AG04449 (cell line): ENCODE measurements around the gene CHPF.
A peak's percentile ranks its signal among the peaks of the same experiment; 100 is the strongest.

Experiments
- CTCF ChIA-PET: fragments of 350-600 bp; formaldehyde crosslinking; extraction: SDS; loops from one replicate; lab custom pipeline; 2021; ENCODE audit warnings: antibody characterized with exemption; lab: Yijun Ruan, JAX
- POLR2A ChIA-PET: fragments of 400-600, 350-600 bp; formaldehyde crosslinking; extraction: SDS; loops from one replicate; lab custom pipeline; 2020; ENCODE audit warnings: antibody characterized with exemption, inconsistent platforms; lab: Yijun Ruan, JAX
- DNase-seq: peaks from one replicate; pipeline ENCODE4 v3.0.0-alpha.2; 2010; ENCODE audit warnings: low read depth, low spot score
- H3K4me3 ChIP-seq: 2 replicates; pipeline ENCODE4 v1.5.1; 2011; ENCODE audit warnings: low read depth, mild to moderate bottlenecking, control low read depth, low read length
- TF ChIP-seq, protein P1 (sequence below): IDR thresholded peaks from one replicate; pipeline ENCODE4 v1.5.1; 2011; ENCODE audit warnings: mild to moderate bottlenecking, moderate library complexity, low read length, control low read depth, inconsistent platforms; ENCODE audit not compliant: insufficient read depth; ENCODE audit errors: missing control alignments

The CHPF gene

DNA sequence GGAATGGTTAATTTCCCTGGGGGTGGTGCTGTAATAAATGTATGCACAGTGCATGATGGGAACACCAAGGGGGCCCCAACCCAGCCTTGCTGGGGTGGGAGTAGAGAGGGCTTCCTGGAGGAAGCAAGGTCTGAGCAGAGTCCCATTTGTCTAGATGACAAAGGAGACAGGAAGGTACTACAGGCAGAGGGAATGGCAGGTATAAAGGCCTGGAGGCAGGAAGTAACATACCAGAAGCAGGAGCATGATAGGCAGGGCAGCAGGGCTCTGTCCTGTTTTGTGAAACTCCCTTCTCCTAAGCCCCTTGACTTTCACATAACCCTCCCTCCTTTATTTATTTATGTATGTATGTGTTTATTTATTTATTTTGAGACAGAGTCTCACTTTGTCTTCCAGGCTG lies 41.0 kb downstream of the CHPF start:
- DNase-seq, result no peak
- TF ChIP-seq, protein P1, sequence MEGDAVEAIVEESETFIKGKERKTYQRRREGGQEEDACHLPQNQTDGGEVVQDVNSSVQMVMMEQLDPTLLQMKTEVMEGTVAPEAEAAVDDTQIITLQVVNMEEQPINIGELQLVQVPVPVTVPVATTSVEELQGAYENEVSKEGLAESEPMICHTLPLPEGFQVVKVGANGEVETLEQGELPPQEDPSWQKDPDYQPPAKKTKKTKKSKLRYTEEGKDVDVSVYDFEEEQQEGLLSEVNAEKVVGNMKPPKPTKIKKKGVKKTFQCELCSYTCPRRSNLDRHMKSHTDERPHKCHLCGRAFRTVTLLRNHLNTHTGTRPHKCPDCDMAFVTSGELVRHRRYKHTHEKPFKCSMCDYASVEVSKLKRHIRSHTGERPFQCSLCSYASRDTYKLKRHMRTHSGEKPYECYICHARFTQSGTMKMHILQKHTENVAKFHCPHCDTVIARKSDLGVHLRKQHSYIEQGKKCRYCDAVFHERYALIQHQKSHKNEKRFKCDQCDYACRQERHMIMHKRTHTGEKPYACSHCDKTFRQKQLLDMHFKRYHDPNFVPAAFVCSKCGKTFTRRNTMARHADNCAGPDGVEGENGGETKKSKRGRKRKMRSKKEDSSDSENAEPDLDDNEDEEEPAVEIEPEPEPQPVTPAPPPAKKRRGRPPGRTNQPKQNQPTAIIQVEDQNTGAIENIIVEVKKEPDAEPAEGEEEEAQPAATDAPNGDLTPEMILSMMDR, result no peak
- no peak overlapping the region for H3K4me3 ChIP-seq
- ChIA-PET POLR2A (no interaction called here), CTCF (interaction anchor here (1.6 to 39.0 kb wide), 4 partner anchors 8 to 100 kb away, joined by 6 to 1084 read pairs (median 149); partner anchors contain the start of gene ASIC4)

DNA sequence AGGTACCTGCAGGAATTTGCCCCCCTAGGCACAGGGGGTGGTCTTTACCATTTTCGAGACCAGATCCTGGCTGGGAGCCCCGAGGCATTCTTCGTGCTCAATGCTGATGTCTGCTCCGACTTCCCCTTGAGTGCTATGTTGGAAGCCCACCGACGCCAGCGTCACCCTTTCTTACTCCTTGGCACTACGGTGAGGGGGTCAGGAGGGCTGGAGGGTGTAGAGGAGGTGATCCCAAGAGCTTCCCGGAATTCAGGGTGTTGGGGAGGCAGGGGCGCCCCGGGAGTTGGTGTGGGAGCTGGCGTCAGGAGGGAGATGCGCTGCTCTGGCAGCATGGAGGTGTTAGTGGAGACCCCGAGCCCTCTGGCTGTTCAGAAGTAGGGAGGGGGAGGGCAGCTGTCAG lies 41.8 kb downstream of the CHPF start:
- POLR2A ChIA-PET, result no interaction called here
- no peak overlapping the region for H3K4me3 ChIP-seq
- CTCF ChIA-PET, result interaction anchor here (1.0 to 39.0 kb wide), 5 partner anchors 8 to 99 kb away, joined by 4 to 1084 read pairs (median 134); partner anchors contain the start of gene ASIC4
- TF ChIP-seq, protein P1, result no peak
- no peak for DNase-seq

- TF ChIP-seq, protein P1, result peak; percentile 44
- ChIA-PET CTCF (interaction anchor here (0.7 to 39.0 kb wide), 13 partner anchors 9 to 142 kb away, joined by 3 to 1084 read pairs (median 4); partner anchors contain the start of genes ASIC4 and DNPEP), POLR2A (interaction anchor here (0.7 to 3.8 kb wide), 3 partner anchors 9 to 54 kb away, joined by 3 to 28 read pairs (median 22); no protein-coding TSS in a partner anchor)
- DNase-seq, result no peak
- peak overlapping the region; percentile 75 for H3K4me3 ChIP-seq
Observed at GRCh38 chr2:219500135-219500534, 43.5 kb downstream of the CHPF start.

GRCh38 chr2:219499555-219499954 lies 44.1 kb downstream of the CHPF start:
- POLR2A ChIA-PET, result interaction anchor here (0.7 to 3.8 kb wide), 3 partner anchors 10 to 46 kb away, joined by 3 to 28 read pairs (median 22); no protein-coding TSS in a partner anchor
- CTCF ChIA-PET, result interaction anchor here (0.8 to 39.0 kb wide), 12 partner anchors 9 to 143 kb away, joined by 3 to 1084 read pairs (median 6); partner anchors contain the start of genes ASIC4 and DNPEP
- H3K4me3 ChIP-seq, result peak overlapping the region; percentile 75
- TF ChIP-seq, protein P1, result no peak
- DNase-seq, result no peak

- DNase-seq, result no peak
- ChIA-PET POLR2A (interaction anchor here (0.7 to 3.8 kb wide), 13 partner anchors 9 to 53 kb away, joined by 3 to 28 read pairs (median 7); partner anchors contain the start of genes CHPF and TMEM198), CTCF (interaction anchor here (0.9 to 39.0 kb wide), 12 partner anchors 8 to 191 kb away, joined by 3 to 1084 read pairs (median 7); partner anchors contain the start of gene ASIC4)
- H3K4me3 ChIP-seq, result peak overlapping the region; percentile 75
- TF ChIP-seq, protein P1, result no peak
Observed at GRCh38 chr2:219499058-219499307, 44.6 kb downstream of the CHPF start.

- ChIA-PET POLR2A (interaction anchor here (0.7 to 3.8 kb wide), 17 partner anchors 9 to 54 kb away, joined by 3 to 28 read pairs (median 6); partner anchors contain the start of genes CHPF and TMEM198), CTCF (interaction anchor here (0.9 to 39.0 kb wide), 11 partner anchors 12 to 191 kb away, joined by 3 to 1084 read pairs (median 7); partner anchors contain the start of gene ASIC4)
- peak; percentile 95 for DNase-seq
- peak within 1 kb of the TSS; percentile 75 for H3K4me3 ChIP-seq
- TF ChIP-seq, protein P1, result peak; percentile 9
Observed at GRCh38 chr2:219498280-219499057, 45.1 kb downstream of the CHPF start, which contains the start of gene GMPPA. Gene GMPPA (plus strand): TSS chr2:219498891. CDS start chr2:219499976, 1,085 bp downstream.
